Measurements from ENCODE around the gene VAV2.

The VAV2 gene

DNA sequence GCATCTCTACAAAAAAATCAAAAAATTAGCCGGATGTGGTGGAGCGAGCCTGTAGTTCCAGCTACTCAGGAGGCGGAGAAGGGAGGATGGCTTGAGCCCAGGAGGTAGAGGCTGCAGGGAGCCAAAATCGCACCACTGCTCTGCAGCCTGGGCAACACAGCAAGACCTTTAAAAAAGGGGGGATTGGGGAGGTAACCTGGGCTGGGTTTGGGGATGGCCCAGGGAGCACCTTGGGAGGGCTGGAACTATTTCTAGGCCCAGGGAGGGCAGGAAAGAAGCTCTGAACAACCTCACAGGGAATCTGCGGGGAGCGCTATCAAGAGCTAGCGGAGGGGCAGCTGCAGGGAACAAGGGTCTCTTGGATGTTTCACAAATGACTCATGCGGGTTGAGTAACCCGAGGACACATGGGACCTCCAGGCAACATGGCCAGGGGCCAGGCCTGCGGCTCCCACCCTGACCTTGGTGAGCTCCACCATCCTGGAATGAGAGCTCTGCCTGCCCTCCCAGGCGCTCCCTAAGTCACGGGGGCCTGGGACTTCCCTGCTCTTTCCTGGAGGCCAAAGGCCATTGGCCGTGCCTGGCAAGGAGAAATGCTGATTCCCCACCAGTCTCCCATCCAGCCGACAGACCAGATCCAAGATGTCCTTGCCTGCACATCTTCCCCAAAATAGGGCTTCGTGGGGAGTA, 277.4 kb downstream of the VAV2 start:
- DNase-seq (ENCODE audit: insufficient read length, low spot score) (no peak), FAIRE-seq (no peak)
- no peak for TF ChIP-seq CTCF (IDR thresholded peaks at IDR 0.05; ENCODE audit: insufficient read depth, missing control alignments)

DNA sequence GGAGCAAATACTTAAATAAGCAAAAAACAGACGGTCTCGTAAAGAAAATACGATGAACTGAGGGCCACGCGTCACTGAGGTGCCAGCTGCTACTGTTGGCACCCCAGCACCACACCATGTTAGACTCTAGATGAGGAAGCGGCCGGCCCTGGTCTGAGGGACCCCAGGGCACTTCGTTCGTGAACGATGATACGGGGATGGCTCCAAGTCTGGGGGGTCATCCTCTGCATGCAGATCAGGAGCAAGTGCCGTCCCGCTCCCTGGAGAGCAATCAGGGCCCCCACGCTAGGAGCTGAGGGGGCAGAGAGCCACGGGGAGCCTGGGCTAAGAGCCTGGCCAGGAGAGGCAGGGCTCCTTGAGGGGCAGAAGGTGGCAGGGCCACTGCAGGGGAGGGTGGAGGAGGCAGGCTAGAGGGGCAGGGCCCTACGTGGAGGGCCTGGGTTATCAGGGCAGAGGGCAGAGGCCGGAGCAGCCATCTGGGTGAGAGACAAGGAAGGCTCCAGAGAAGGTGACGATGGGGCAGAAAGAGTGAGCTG, 278.1 kb downstream of the VAV2 start:
- TF ChIP-seq CTCF (IDR thresholded peaks at IDR 0.05; ENCODE audit: insufficient read depth, missing control alignments) = no peak
- FAIRE-seq (no peak), DNase-seq (ENCODE audit: insufficient read length, low spot score) (no peak)

- DNase-seq (ENCODE audit: insufficient read length, low spot score) (no peak), FAIRE-seq (no peak)
Measured at GRCh38 chr9:133713150-133713959, 278.8 kb downstream of the VAV2 start.

GRCh38 chr9:133712221-133713100, 279.7 kb downstream of the VAV2 start:
- no peak for TF ChIP-seq CTCF (IDR thresholded peaks at IDR 0.05; ENCODE audit: insufficient read depth, missing control alignments)
- DNase-seq (ENCODE audit: insufficient read length, low spot score) (no peak), FAIRE-seq (no peak)

More at GRCh38 chr9:133713150-133713959, 278.8 kb downstream of the VAV2 start:
- TF ChIP-seq CTCF (IDR thresholded peaks at IDR 0.05; ENCODE audit: insufficient read depth, missing control alignments) = no peak

Data from D721Med (cell line).